ENCODE results near the gene TP73. TPM values are rescaled to one million over a fixed set of nuclear protein-coding genes. Genes with fewer than 3 reads are reported as not detected.
"Not testable (repeated sequence)": the region's sequence is repeated elsewhere in the genome, so short reads cannot be mapped to it uniquely, and the experiment has no call there.

The TP73 gene
- total and polyA plus RNA-seq, 11 donors = 0.01 to 0.53 (median 0.15) TPM; not detected in 6

- intact Hi-C loops (cut with DNase I) = loop anchor here in 7 of 10 donors (1.0 to 5.0 kb wide), 6 partner anchors 51 to 166 kb away; partner anchors contain the start of gene ARHGEF16 (in 3 of the 7)
- H3K27me3 ChIP-seq = peaks cover 0 to 3% (median 0%) of the 10 kb centered on the region in 9 donors
- no peak overlapping the region for H3K4me3 ChIP-seq
- no peak for TF ChIP-seq POLR2A (IDR thresholded peaks at IDR 0.05)
- no peak for TF ChIP-seq CTCF (IDR thresholded peaks at IDR 0.05)
- no peak overlapping the region for H3K27ac ChIP-seq
- no peak for DNase-seq
- no peaks in the 10 kb centered on the region for H3K36me3 ChIP-seq
- no peaks in the 10 kb centered on the region for H3K9me3 ChIP-seq
- 80 to 84% (median 82%) methylated on average over 8 to 9 of the region's 9 CpGs for WGBS, 4 donors
- no peak for ATAC-seq
- peaks cover 0 to 27% (median 14%) of the 10 kb centered on the region in 12 donors for H3K4me1 ChIP-seq
Observed at GRCh38 chr1:3618531-3618880, 33.8 kb upstream of the TP73 start.

GRCh38 chr1:3618881-3619671 is 33.2 kb upstream of the TP73 start:
- Histone ChIP-seq H3K4me3 (no peak overlapping the region), H3K4me1 (peaks cover 0 to 30% (median 20%) of the 10 kb centered on the region in 12 donors), H3K27me3 (peaks cover 0 to 3% (median 0%) of the 10 kb centered on the region in 9 donors), H3K27ac (no peak overlapping the region), H3K9me3 (no peaks in the 10 kb centered on the region), H3K36me3 (no peaks in the 10 kb centered on the region)
- intact Hi-C loops (cut with DNase I) = loop anchor here (1.0 to 5.0 kb wide), 8 partner anchors 52 to 167 kb away; partner anchors contain the start of gene ARHGEF16 (in 3 of the 10)
- WGBS, 4 donors = 20 to 24% (median 21%) methylated on average over 20 to 21 of the region's 21 CpGs
- DNase-seq (peak in 4 of 5 donors; percentile 65 to 74 (median 67)), ATAC-seq (peak in 3 of 4 donors; percentile 75 to 81 (median 75))
- peak; percentile 78 to 91 (median 84) for TF ChIP-seq CTCF (IDR thresholded peaks at IDR 0.05)
- TF ChIP-seq POLR2A (IDR thresholded peaks at IDR 0.05) = no peak

- TF ChIP-seq POLR2A (IDR thresholded peaks at IDR 0.05) (no peak), CTCF (IDR thresholded peaks at IDR 0.05) (no peak)
- no peaks in the 10 kb centered on the region for H3K36me3 ChIP-seq
- no peaks in the 10 kb centered on the region for H3K27me3 ChIP-seq
- H3K9me3 ChIP-seq = no peaks in the 10 kb centered on the region
- WGBS, 4 donors = 86 to 90% (median 88%) methylated on average over 12 of the region's 12 CpGs
- no peak overlapping the region for H3K4me3 ChIP-seq
- H3K4me1 ChIP-seq = peaks cover 0 to 34% (median 24%) of the 10 kb centered on the region in 12 donors
- H3K27ac ChIP-seq = no peak overlapping the region
- intact Hi-C loops (cut with DNase I) = loop anchor here in 6 of 10 donors (1.0 to 10.0 kb wide), 4 partner anchors 55 to 168 kb away; partner anchors contain the start of gene ARHGEF16 (in 2 of the 6)
- DNase-seq = no peak
- ATAC-seq = no peak
Observed at GRCh38 chr1:3620708-3621107, 31.6 kb upstream of the TP73 start.

- not testable (repeated sequence) for H3K9me3 ChIP-seq, ATAC-seq, H3K36me3 ChIP-seq, H3K27me3 ChIP-seq, H3K27ac ChIP-seq, H3K4me3 ChIP-seq
- peaks cover 0 to 37% (median 28%) of the 10 kb centered on the region in 12 donors for H3K4me1 ChIP-seq
- TF ChIP-seq CTCF (IDR thresholded peaks at IDR 0.05) = peak; percentile 44 to 73 (median 65)
- peak in 2 of 5 donors; percentile 44 to 50 for DNase-seq
- intact Hi-C loops (cut with DNase I) = loop anchor here in 5 of 10 donors (2.0 to 10.0 kb wide), 3 partner anchors 104 to 169 kb away; partner anchors contain the start of gene ARHGEF16 (in 2 of the 5)
- WGBS, 4 donors = 24 to 30% (median 27%) methylated on average over 14 to 15 of the region's 15 CpGs
Observed at GRCh38 chr1:3621151-3621671, 31.1 kb upstream of the TP73 start.

GRCh38 chr1:3622102-3622501 is 30.2 kb upstream of the TP73 start:
- H3K9me3 ChIP-seq, H3K4me3 ChIP-seq, H3K27me3 ChIP-seq, H3K36me3 ChIP-seq, H3K27ac ChIP-seq, DNase-seq, ATAC-seq: not testable (repeated sequence)
- H3K4me1 ChIP-seq = peaks cover 0 to 41% (median 29%) of the 10 kb centered on the region in 12 donors
- WGBS, 4 donors = 79 to 93% (median 84%) methylated on average over 9 of the region's 9 CpGs
- intact Hi-C loops (cut with DNase I) = loop anchor here in 5 of 10 donors (1.0 to 10.0 kb wide), 3 partner anchors 102 to 170 kb away; partner anchors contain the start of gene ARHGEF16 (in 2 of the 5)

All from heart left ventricle (tissue), 16 donors.